PC-3 (cell line): ENCODE measurements around the gene HARS1. TPM values are rescaled to one million over a fixed set of nuclear protein-coding genes. Genes with fewer than 3 reads are reported as not detected.

ENCODE experiments used
- ATAC-seq: fragments of 200-7000 bp; cut with Tn5 transposase; 2 replicates; pipeline ENCODE4 v1.9.1; 2020; ENCODE audit warnings: mild to moderate bottlenecking, moderate library complexity
- BruUV-seq: library from RNA; stranded (reverse); fragments of 400-500 nt; replicated peaks from 2 replicates; lab custom pipeline; 2021; lab: Mats Ljungman, UMichigan
- CTCF ChIA-PET: fragments of 300-600 bp; sonication (Branson Sonifier 250); formaldehyde crosslinking; loops from one replicate; lab custom pipeline; 2022; ENCODE audit warnings: antibody characterized with exemption; lab: Charles Lee
- POLR2A ChIA-PET: fragments of 300-600 bp; sonication (Branson Sonifier 250); formaldehyde crosslinking; loops from one replicate; lab custom pipeline; 2022; ENCODE audit warnings: antibody characterized with exemption; ENCODE audit not compliant: unreplicated experiment; lab: Charles Lee
- DNase-seq: peaks from one replicate; pipeline ENCODE4 v3.0.0-alpha.2; 2015
- H2AFZ ChIP-seq: fragments of 300-600 bp; sonication (generic); 2 replicates; pipeline ENCODE4 v1.6.0; 2016; ENCODE audit warnings: antibody characterized with exemption, low read length
- H3F3A ChIP-seq: fragments of 300-600 bp; sonication (generic); one replicate; pipeline ENCODE4 v1.6.0; 2017; ENCODE audit warnings: antibody characterized with exemption, low read length, control low read depth, mild to moderate bottlenecking; ENCODE audit not compliant: unreplicated experiment
- H3K27ac ChIP-seq: fragments of 300-600 bp; sonication (generic); 2 replicates; pipeline ENCODE4 v1.5.1; 2016; ENCODE audit warnings: mild to moderate bottlenecking, low read length
- H3K27me3 ChIP-seq: fragments of 300-600 bp; sonication (generic); 2 replicates; pipeline ENCODE4 v1.6.1; 2016; ENCODE audit warnings: low read length, mixed read lengths
- H3K36me3 ChIP-seq: fragments of 300-600 bp; sonication (generic); 2 replicates; pipeline ENCODE4 v1.6.1; 2016; ENCODE audit warnings: low read depth, mixed run types, low read length, mixed read lengths
- H3K4me1 ChIP-seq: fragments of 300-600 bp; sonication (generic); 2 replicates; pipeline ENCODE4 v1.5.1; 2016; ENCODE audit warnings: low read length; ENCODE audit not compliant: insufficient read depth
- H3K4me2 ChIP-seq: fragments of 300-600 bp; sonication (generic); 2 replicates; pipeline ENCODE4 v1.6.0; 2016; ENCODE audit warnings: low read length
- H3K4me3 ChIP-seq: fragments of 300-600 bp; sonication (generic); 2 replicates; pipeline ENCODE4 v1.5.1; 2016; ENCODE audit warnings: mild to moderate bottlenecking, low read length, mixed read lengths
- H3K79me2 ChIP-seq: fragments of 300-600 bp; sonication (generic); 2 replicates; pipeline ENCODE4 v1.6.1; 2017; ENCODE audit warnings: low read length, mixed read lengths
- H3K9ac ChIP-seq: fragments of 300-600 bp; sonication (generic); 2 replicates; pipeline ENCODE4 v1.6.0; 2016; ENCODE audit warnings: mild to moderate bottlenecking, low read length
- H3K9me2 ChIP-seq: fragments of 300-600 bp; sonication (generic); replicated peaks from 2 replicates; pipeline ENCODE4 v1.6.1; 2016; ENCODE audit warnings: mixed run types, low read length, mixed read lengths
- H3K9me3 ChIP-seq: fragments of 300-600 bp; sonication (generic); 2 replicates; pipeline ENCODE4 v1.6.1; 2016; ENCODE audit warnings: low read length, mixed read lengths
- H4K20me1 ChIP-seq: fragments of 300-600 bp; sonication (generic); 2 replicates; pipeline ENCODE4 v1.6.1; 2016; ENCODE audit warnings: low read length, mixed read lengths
- CTCF ChIP-seq: fragments of 300-600 bp; sonication (generic); conservative IDR thresholded peaks from 2 replicates; pipeline ENCODE4 v1.5.1; 2017; ENCODE audit warnings: antibody characterized with exemption, low read depth, mild to moderate bottlenecking, low read length
- EZH2 ChIP-seq: fragments of 300-600 bp; sonication (generic); IDR thresholded peaks from one replicate; pipeline ENCODE4 v1.6.1; 2017; ENCODE audit warnings: antibody characterized with exemption, mild to moderate bottlenecking, low read length; ENCODE audit not compliant: unreplicated experiment
- EZH2phosphoT487 ChIP-seq: fragments of 300-600 bp; sonication (generic); IDR thresholded peaks from 2 replicates; pipeline ENCODE4 v1.6.1; 2018; ENCODE audit warnings: mild to moderate bottlenecking, antibody characterized with exemption, low read length, borderline replicate concordance
- intact Hi-C: fragments of 100-400 bp; cut with micrococcal nuclease; formaldehyde crosslinking; loops from 2 replicates; pipeline ENCODE4 v1.9.0; 2023
- total RNA-seq: library from RNA; depleted of rRNA; stranded (reverse); fragments of >200 nt; gene quantifications from 2 replicates; pipeline ENCODE4 v1.2.3, GENCODE V29; 2014

HARS1 gene
- total RNA-seq, 1 experiment from 2014 or later, result 87.1 TPM

GRCh38 chr5:140631036-140631417, 60.1 kb downstream of the HARS1 start:
- no peak for ATAC-seq
- Histone ChIP-seq H3K4me2 (no peak overlapping the region), H3K27ac (no peak overlapping the region), H3K9ac (no peak overlapping the region), H3K9me3 (peaks cover 4% of the 10 kb centered on the region; the same call in 1 of the 2 replicates), H3K9me2 (no peaks in the 10 kb centered on the region), H3K4me3 (no peak overlapping the region), H3F3A (no peaks in the 10 kb centered on the region), H3K36me3 (no peaks in the 10 kb centered on the region; the same call in 1 of the 2 replicates), H2AFZ (no peak overlapping the region), H4K20me1 (no peaks in the 10 kb centered on the region), H3K27me3 (no peaks in the 10 kb centered on the region), H3K79me2 (no peaks in the 10 kb centered on the region), H3K4me1 (no peaks in the 10 kb centered on the region)
- intact Hi-C loops, result no loop called here
- CTCF ChIA-PET, result no interaction called here
- POLR2A ChIA-PET, result no interaction called here
- TF ChIP-seq EZH2 (no peak), EZH2phosphoT487 (no peak), CTCF (no peak)
- DNase-seq, result no peak
- BruUV-seq, result no TSS peak

- Histone ChIP-seq H3K27me3 (no peaks in the 10 kb centered on the region), H3K36me3 (no peaks in the 10 kb centered on the region; the same call in 1 of the 2 replicates), H3K4me2 (no peak overlapping the region), H3K9ac (no peak overlapping the region), H3K9me2 (no peaks in the 10 kb centered on the region), H3K4me3 (no peak overlapping the region), H4K20me1 (no peaks in the 10 kb centered on the region), H2AFZ (no peak overlapping the region), H3K27ac (no peak overlapping the region), H3F3A (no peaks in the 10 kb centered on the region), H3K4me1 (no peaks in the 10 kb centered on the region), H3K79me2 (no peaks in the 10 kb centered on the region), H3K9me3 (peaks cover 4% of the 10 kb centered on the region; the same call in 1 of the 2 replicates)
- ATAC-seq (no peak), DNase-seq (no peak)
- ChIA-PET POLR2A (no interaction called here), CTCF (no interaction called here)
- TF ChIP-seq CTCF (no peak), EZH2 (no peak), EZH2phosphoT487 (no peak)
- no TSS peak for BruUV-seq
- intact Hi-C loops, result no loop called here
These were observed 60.7 kb downstream of the HARS1 start for GRCh38 chr5:140630292-140631035.

GRCh38 chr5:140628711-140629110, 62.5 kb downstream of the HARS1 start:
- BruUV-seq, result no TSS peak
- Histone ChIP-seq H3K9me3 (peaks cover 4% of the 10 kb centered on the region; the same call in 1 of the 2 replicates), H3F3A (no peaks in the 10 kb centered on the region), H3K27ac (no peak overlapping the region), H3K36me3 (no peaks in the 10 kb centered on the region; the same call in 1 of the 2 replicates), H3K9me2 (no peaks in the 10 kb centered on the region), H3K79me2 (no peaks in the 10 kb centered on the region), H4K20me1 (no peaks in the 10 kb centered on the region), H3K4me2 (no peak overlapping the region), H2AFZ (no peak overlapping the region), H3K4me3 (no peak overlapping the region), H3K27me3 (no peaks in the 10 kb centered on the region), H3K9ac (no peak overlapping the region), H3K4me1 (no peaks in the 10 kb centered on the region)
- intact Hi-C loops, result no loop called here
- DNase-seq, result no peak
- TF ChIP-seq CTCF (no peak), EZH2 (no peak), EZH2phosphoT487 (no peak)
- POLR2A ChIA-PET, result no interaction called here
- CTCF ChIA-PET, result no interaction called here
- no peak for ATAC-seq
